Measurements from ENCODE around the gene AP4M1. TPM values are rescaled to one million over a fixed set of nuclear protein-coding genes. Genes with fewer than 3 reads are reported as not detected.

AP4M1 gene
- total RNA-seq, 4 donors from 2014 or later: 7.2 to 20.6 (median 9.8) TPM

GRCh38 chr7:100075418-100075817 is 26.0 kb upstream of the AP4M1 start:
- ATAC-seq (ENCODE audit: low FRiP score) (no peak), DNase-seq (ENCODE audit: low spot score) (no peak)
- TF ChIP-seq CTCF (IDR thresholded peaks at IDR 0.05): no peak

- DNase-seq (ENCODE audit: low spot score) (no peak), ATAC-seq (ENCODE audit: low FRiP score) (no peak)
- no peak for TF ChIP-seq CTCF (IDR thresholded peaks at IDR 0.05)
These were observed 24.2 kb upstream of the AP4M1 start for GRCh38 chr7:100077205-100077604.

- TF ChIP-seq CTCF (IDR thresholded peaks at IDR 0.05): no peak
- no peak for ATAC-seq (ENCODE audit: low FRiP score)
- DNase-seq (ENCODE audit: low spot score): no peak
These were observed 22.4 kb upstream of the AP4M1 start for GRCh38 chr7:100079024-100079560.

GRCh38 chr7:100080907-100081534 is 20.4 kb upstream of the AP4M1 start:
- DNase-seq (ENCODE audit: low spot score): no peak
- TF ChIP-seq CTCF (IDR thresholded peaks at IDR 0.05): no peak
- ATAC-seq (ENCODE audit: low FRiP score): peak; percentile 25

GRCh38 chr7:100081535-100082102 is 19.8 kb upstream of the AP4M1 start, which contains the start of gene ZNF3:
Gene ZNF3, minus strand, starts transcription at chr7:100081723. Its CDS starts 4,366 bp downstream, at chr7:100077357.
- ATAC-seq (ENCODE audit: low FRiP score) (peak; percentile 91), DNase-seq (ENCODE audit: low spot score) (peak; percentile 90)
- TF ChIP-seq CTCF (IDR thresholded peaks at IDR 0.05): peak in 1 of 3 donors; percentile 81

- no peak for TF ChIP-seq CTCF (IDR thresholded peaks at IDR 0.05)
- no peak for ATAC-seq (ENCODE audit: low FRiP score)
- DNase-seq (ENCODE audit: low spot score): no peak
These were observed 18.5 kb upstream of the AP4M1 start for GRCh38 chr7:100082978-100083377.

- DNase-seq (ENCODE audit: low spot score): no peak
- no peak for ATAC-seq (ENCODE audit: low FRiP score)
- no peak for TF ChIP-seq CTCF (IDR thresholded peaks at IDR 0.05)
These were observed 15.9 kb upstream of the AP4M1 start for GRCh38 chr7:100085515-100085914.

Measured in omental fat pad (tissue), 4 donors.